Activated T-cell treated with anti-CD3 and anti-CD28 coated beads, Interleukin-2, amount 50 U/mL, for 72 hours (primary cell): ENCODE results near the gene MEF2A. TPM values are rescaled to one million over a fixed set of nuclear protein-coding genes. Genes with fewer than 3 reads are reported as not detected.

Experiments used
- ATAC-seq, 2 donors: fragments of 150-1000 bp; cut with Tn5 transposase; replicated peaks in 1 of 2; 2 replicates each; pipeline ENCODE4 v1.10.0; 2021; ENCODE audit warnings: moderate library complexity in 2 of 2, mild to moderate bottlenecking in 1 of 2
- DNase-seq, 2 donors: peaks; one replicate each; pipeline ENCODE4 v3.0.0; 2021 to 2022; ENCODE audit warnings: mixed read lengths in 1 of 2
- H3K27ac Mint-ChIP-seq: one replicate; pipeline ENCODE4 v1.8.0; 2022; ENCODE audit warnings: mild to moderate bottlenecking, moderate library complexity, mixed read lengths
- H3K27me3 Mint-ChIP-seq: one replicate; pipeline ENCODE4 v1.8.0; 2022; ENCODE audit warnings: low read depth, mixed read lengths
- H3K36me3 Mint-ChIP-seq, 2 donors: one replicate each; pipeline ENCODE4 v1.8.0; 2022; ENCODE audit warnings: mixed read lengths in 2 of 2, mild to moderate bottlenecking in 1 of 2; ENCODE audit not compliant: insufficient read depth in 2 of 2
- H3K4me1 Mint-ChIP-seq: one replicate; pipeline ENCODE4 v1.8.0; 2022; ENCODE audit warnings: low read depth, mixed read lengths
- H3K4me3 Mint-ChIP-seq, 2 donors: one replicate each; pipeline ENCODE4 v1.8.0; 2022; ENCODE audit warnings: mild to moderate bottlenecking in 2 of 2, mixed read lengths in 2 of 2, moderate library complexity in 2 of 2
- H3K9me3 Mint-ChIP-seq, 2 donors: one replicate each; pipeline ENCODE4 v1.8.0; 2022; ENCODE audit warnings: mixed read lengths in 2 of 2
- total RNA-seq, 2 donors: library from RNA; stranded (reverse); gene quantifications; one replicate each; pipeline ENCODE4 v1.2.3, GENCODE V29; 2022

The MEF2A gene
- total RNA-seq, 2 donors from 2014 or later, result 24.1 to 26.0 TPM

DNA sequence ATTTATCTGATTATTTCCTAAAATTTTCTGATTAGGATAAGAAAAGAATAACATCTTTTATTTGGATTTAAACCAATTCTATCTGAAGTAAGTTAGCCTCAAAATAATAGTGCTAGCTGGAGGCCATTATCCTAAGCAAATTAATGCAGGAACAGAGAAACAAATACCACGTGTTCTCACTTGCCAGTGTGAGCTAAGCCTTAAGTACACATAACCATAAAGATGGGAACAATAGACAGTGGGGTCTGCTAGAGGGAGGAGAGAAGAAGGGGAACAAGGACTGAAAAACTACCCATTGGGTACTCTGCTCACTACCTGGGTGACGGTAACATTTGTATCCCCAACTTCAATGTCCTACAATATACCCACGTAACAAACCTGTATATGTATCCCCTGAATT is 198.7 kb downstream of the MEF2A start:
- peaks cover 8% of the 10 kb centered on the region for H3K27me3 Mint-ChIP-seq
- no peak for ATAC-seq

More for the DNA sequence above, 198.7 kb downstream of the MEF2A start:
- no peak overlapping the region for H3K4me3 Mint-ChIP-seq
- no peaks in the 10 kb centered on the region for H3K4me1 Mint-ChIP-seq
- DNase-seq, result no peak
- no peaks in the 10 kb centered on the region for H3K9me3 Mint-ChIP-seq
- no peak overlapping the region for H3K27ac Mint-ChIP-seq
- H3K36me3 Mint-ChIP-seq, result no peaks in the 10 kb centered on the region

Other genes with a start within 250 kb of the MEF2A start
- gene LYSMD4, start 167.5 kb downstream of the MEF2A start, total RNA-seq, result 10 to 100 TPM in 1 of 2 donors, 1 to 10 TPM in 1; 9.7 to 11.7 TPM